ENCODE results near the gene PAPPA2.

DNA sequence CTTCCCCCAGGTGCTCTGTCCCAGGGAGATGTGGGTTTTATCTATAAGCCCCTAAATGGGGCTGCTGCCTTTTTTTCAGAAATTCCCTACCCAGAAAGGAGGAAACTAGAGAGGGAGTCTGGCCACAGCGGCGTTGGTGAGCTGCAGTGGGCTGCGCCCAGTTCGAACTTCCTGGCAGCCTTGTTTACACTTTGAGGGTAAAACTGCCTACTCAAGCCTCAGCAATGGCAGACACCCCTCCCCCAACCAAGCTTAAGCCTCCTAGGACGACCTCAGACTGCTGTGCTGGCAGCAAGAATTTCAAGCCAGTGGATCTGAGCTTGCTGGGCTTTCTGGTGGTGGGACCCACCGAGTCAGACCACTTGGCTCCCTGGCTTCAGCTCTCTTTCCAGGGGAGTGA lies 46.2 kb upstream of the PAPPA2 start:
- TF ChIP-seq, protein P1, sequence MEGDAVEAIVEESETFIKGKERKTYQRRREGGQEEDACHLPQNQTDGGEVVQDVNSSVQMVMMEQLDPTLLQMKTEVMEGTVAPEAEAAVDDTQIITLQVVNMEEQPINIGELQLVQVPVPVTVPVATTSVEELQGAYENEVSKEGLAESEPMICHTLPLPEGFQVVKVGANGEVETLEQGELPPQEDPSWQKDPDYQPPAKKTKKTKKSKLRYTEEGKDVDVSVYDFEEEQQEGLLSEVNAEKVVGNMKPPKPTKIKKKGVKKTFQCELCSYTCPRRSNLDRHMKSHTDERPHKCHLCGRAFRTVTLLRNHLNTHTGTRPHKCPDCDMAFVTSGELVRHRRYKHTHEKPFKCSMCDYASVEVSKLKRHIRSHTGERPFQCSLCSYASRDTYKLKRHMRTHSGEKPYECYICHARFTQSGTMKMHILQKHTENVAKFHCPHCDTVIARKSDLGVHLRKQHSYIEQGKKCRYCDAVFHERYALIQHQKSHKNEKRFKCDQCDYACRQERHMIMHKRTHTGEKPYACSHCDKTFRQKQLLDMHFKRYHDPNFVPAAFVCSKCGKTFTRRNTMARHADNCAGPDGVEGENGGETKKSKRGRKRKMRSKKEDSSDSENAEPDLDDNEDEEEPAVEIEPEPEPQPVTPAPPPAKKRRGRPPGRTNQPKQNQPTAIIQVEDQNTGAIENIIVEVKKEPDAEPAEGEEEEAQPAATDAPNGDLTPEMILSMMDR (conservative IDR thresholded peaks at IDR 0.05): no peak
- TF ChIP-seq EZH2 (IDR thresholded peaks at IDR 0.05; ENCODE audit: low read depth): no peak

Measured in PC-9 (cell line).